KMS-11 (cell line): Measurements from ENCODE around the gene SLC35D3.

ENCODE experiments used
- H2AFZ ChIP-seq: fragments of 200-600 bp; sonication (generic); 2 replicates; pipeline ENCODE4 v1.6.1; 2016; ENCODE audit warnings: antibody characterized with exemption, mixed run types, low read depth
- H3K27ac ChIP-seq: fragments of 200-600 bp; sonication (generic); 2 replicates; pipeline ENCODE4 v1.6.1; 2016; ENCODE audit warnings: mild to moderate bottlenecking, mixed run types
- H3K27me3 ChIP-seq: fragments of 200-600 bp; sonication (generic); 2 replicates; pipeline ENCODE4 v1.6.1; 2017; ENCODE audit warnings: mild to moderate bottlenecking, low read depth, mixed run types, moderate library complexity; ENCODE audit not compliant: insufficient read depth
- H3K36me3 ChIP-seq: fragments of 200-600 bp; sonication (generic); 2 replicates; pipeline ENCODE4 v1.6.1; 2017; ENCODE audit warnings: mild to moderate bottlenecking, mixed run types; ENCODE audit not compliant: insufficient read depth
- H3K4me1 ChIP-seq: fragments of 200-600 bp; sonication (generic); 2 replicates; pipeline ENCODE4 v1.6.1; 2016; ENCODE audit warnings: mild to moderate bottlenecking, low read depth, mixed run types; ENCODE audit not compliant: poor library complexity, severe bottlenecking
- H3K4me2 ChIP-seq: fragments of 200-600 bp; sonication (generic); 2 replicates; pipeline ENCODE4 v1.7.0; 2016; ENCODE audit warnings: mild to moderate bottlenecking, mixed run types
- H3K4me3 ChIP-seq: fragments of 200-600 bp; sonication (generic); IDR thresholded peaks from 2 replicates; pipeline ENCODE4 v1.6.1; 2017; ENCODE audit warnings: low read depth, low read length, mixed read lengths; ENCODE audit not compliant: insufficient read depth
- H3K79me2 ChIP-seq: fragments of 200-600 bp; sonication (generic); 2 replicates; pipeline ENCODE4 v1.6.1; 2016; ENCODE audit warnings: low read depth, mixed run types; ENCODE audit not compliant: insufficient read depth
- H3K9ac ChIP-seq: fragments of 200-600 bp; sonication (generic); 2 replicates; pipeline ENCODE4 v1.6.1; 2016; ENCODE audit warnings: mild to moderate bottlenecking, mixed run types
- H4K20me1 ChIP-seq: fragments of 200-600 bp; sonication (generic); 2 replicates; pipeline ENCODE4 v1.6.1; 2016; ENCODE audit warnings: mild to moderate bottlenecking, mixed run types; ENCODE audit not compliant: insufficient read depth
- TF ChIP-seq, protein P1 (sequence below): fragments of 200-600 bp; sonication (generic); conservative IDR thresholded peaks from 2 replicates; pipeline ENCODE4 v1.6.1; 2017; ENCODE audit warnings: low read depth, mild to moderate bottlenecking, antibody characterized with exemption, low read length, moderate library complexity, mixed read lengths

Gene SLC35D3

DNA sequence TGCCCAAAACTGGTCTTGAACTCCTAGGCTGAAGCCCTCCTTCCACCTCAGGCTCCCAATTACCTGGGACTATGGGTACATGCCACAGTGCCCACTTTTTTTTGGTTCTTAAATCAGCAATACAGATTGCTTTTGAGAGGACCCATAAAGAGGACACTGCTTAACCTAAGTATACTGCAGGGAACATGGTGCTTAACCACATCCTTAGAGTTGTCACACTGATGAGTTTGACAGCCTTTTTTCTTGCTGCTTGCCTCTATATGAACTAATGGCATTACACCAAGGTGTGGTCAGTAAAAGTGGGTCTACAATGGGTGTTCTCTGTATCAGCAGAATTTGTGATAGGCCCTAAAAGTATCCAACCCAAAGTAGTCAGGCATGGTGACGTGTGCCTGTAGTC lies 7.2 kb upstream of the SLC35D3 start:
- Histone ChIP-seq H3K79me2 (no peaks in the 10 kb centered on the region), H3K27ac (no peak overlapping the region), H3K4me1 (no peaks in the 10 kb centered on the region), H4K20me1 (no peaks in the 10 kb centered on the region), H2AFZ (no peak overlapping the region), H3K27me3 (no peaks in the 10 kb centered on the region), H3K9ac (no peak overlapping the region), H3K4me2 (no peak overlapping the region), H3K4me3 (no peak overlapping the region), H3K36me3 (no peaks in the 10 kb centered on the region)
- TF ChIP-seq, protein P1, sequence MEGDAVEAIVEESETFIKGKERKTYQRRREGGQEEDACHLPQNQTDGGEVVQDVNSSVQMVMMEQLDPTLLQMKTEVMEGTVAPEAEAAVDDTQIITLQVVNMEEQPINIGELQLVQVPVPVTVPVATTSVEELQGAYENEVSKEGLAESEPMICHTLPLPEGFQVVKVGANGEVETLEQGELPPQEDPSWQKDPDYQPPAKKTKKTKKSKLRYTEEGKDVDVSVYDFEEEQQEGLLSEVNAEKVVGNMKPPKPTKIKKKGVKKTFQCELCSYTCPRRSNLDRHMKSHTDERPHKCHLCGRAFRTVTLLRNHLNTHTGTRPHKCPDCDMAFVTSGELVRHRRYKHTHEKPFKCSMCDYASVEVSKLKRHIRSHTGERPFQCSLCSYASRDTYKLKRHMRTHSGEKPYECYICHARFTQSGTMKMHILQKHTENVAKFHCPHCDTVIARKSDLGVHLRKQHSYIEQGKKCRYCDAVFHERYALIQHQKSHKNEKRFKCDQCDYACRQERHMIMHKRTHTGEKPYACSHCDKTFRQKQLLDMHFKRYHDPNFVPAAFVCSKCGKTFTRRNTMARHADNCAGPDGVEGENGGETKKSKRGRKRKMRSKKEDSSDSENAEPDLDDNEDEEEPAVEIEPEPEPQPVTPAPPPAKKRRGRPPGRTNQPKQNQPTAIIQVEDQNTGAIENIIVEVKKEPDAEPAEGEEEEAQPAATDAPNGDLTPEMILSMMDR = no peak

DNA sequence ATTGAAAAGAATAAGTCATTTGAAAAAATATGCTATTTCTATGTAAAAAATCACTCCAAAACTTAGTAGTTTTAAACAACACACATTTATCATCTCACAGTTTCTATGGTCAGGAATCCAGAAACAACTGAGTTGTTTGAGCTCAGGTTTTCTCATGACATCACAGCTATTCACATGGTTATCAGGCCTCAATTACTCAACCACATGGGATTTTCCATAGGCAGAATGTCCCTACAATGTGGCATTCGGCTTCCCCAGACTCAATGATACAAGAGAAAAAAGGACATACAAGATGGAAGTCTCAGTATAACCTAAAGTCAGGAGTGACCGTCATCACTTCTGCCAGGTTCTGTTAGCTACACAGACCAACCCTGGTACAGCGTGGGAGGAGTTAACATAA lies 3.4 kb upstream of the SLC35D3 start:
- H3K4me1 ChIP-seq = no peaks in the 10 kb centered on the region
- H3K27me3 ChIP-seq = no peaks in the 10 kb centered on the region
- no peak overlapping the region for H3K4me2 ChIP-seq
- TF ChIP-seq, protein P1 = no peak
- H3K79me2 ChIP-seq = no peaks in the 10 kb centered on the region
- no peak overlapping the region for H3K4me3 ChIP-seq
- H3K9ac ChIP-seq = no peak overlapping the region
- no peaks in the 10 kb centered on the region for H4K20me1 ChIP-seq
- no peak overlapping the region for H3K27ac ChIP-seq
- H2AFZ ChIP-seq = no peak overlapping the region
- H3K36me3 ChIP-seq = no peaks in the 10 kb centered on the region

DNA sequence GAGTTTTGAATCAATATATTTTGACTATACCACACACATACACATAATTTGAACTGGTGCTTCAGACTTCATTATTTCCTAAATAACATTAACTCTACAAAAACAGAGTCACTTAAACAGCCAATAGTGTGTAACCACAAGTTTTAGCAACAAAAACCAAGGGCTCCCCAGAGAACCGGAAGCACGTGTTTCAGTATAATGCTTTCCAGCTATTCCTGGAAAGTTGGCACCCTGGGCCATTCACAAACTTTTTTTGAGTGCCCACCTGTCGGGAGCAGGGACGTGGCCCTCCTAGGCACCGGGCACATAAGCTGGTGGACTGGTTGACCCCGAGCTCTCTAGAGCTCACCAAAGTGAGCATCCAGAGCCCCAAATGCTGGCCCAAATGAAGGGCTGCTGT lies 1.9 kb upstream of the SLC35D3 start:
- Histone ChIP-seq H3K27me3 (no peaks in the 10 kb centered on the region), H3K79me2 (no peaks in the 10 kb centered on the region), H3K4me2 (no peak overlapping the region), H3K4me3 (no peak overlapping the region), H2AFZ (no peak overlapping the region), H4K20me1 (no peaks in the 10 kb centered on the region), H3K9ac (no peak overlapping the region), H3K36me3 (no peaks in the 10 kb centered on the region), H3K4me1 (no peaks in the 10 kb centered on the region), H3K27ac (no peak overlapping the region)
- TF ChIP-seq, protein P1 = no peak

DNA sequence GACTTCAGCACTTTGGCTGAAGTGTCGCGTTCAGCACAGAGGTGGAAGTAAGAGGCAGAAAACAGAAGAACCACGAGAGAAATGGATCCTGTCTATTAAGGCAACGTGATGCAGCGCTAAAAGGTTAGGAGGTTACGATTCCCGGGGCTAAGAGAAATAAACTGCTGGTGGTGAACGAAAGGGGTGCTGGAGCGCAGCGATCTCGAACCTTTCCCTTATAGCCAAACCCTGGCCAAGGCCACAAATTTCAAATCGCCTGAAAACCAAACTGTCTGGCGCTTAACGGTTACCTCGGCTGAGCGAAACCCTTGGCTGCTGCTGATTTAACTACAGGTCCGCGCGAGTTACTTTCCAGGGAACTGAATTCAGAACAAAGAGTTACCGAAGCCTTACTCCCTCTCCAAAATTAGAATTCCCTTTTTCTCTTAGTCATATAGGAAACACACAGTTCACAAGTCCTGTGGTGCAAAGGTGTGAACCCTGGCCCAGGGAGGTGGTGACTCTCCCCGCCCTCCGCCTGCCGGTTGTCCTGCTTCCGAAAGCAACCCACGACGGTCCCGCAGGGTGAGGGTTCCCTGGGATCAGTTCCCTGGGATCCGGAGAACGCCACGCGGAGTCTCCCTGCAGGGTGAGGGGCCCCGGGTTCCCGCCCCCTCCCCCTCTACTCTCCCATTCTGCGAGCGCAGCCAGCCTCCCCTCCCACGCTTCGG lies 1.3 kb upstream of the SLC35D3 start:
- H3K79me2 ChIP-seq = no peaks in the 10 kb centered on the region
- peak overlapping the region; percentile 57 for H2AFZ ChIP-seq
- no peaks in the 10 kb centered on the region for H3K4me1 ChIP-seq
- H3K4me2 ChIP-seq = 0 out of 2 replicates have a peak overlapping the region, but pooled peaks have one; percentile 17
- no peaks in the 10 kb centered on the region for H3K27me3 ChIP-seq
- no peaks in the 10 kb centered on the region for H4K20me1 ChIP-seq
- no peak overlapping the region for H3K4me3 ChIP-seq
- no peak overlapping the region for H3K9ac ChIP-seq
- H3K36me3 ChIP-seq = no peaks in the 10 kb centered on the region
- H3K27ac ChIP-seq = no peak overlapping the region
- TF ChIP-seq, protein P1 = no peak
